DOHH2 (cell line): ENCODE measurements around the gene ERC2.

Source experiments
- H3F3A ChIP-seq: fragments of 200-600 bp; sonication (generic), shearing (Covaris generic); 2 replicates; pipeline ENCODE4 v1.6.0; 2016; ENCODE audit warnings: antibody characterized with exemption, mild to moderate bottlenecking; ENCODE audit not compliant: control insufficient read depth, insufficient read depth
- H3K27ac ChIP-seq: fragments of 200-600 bp; sonication (generic); 2 replicates; pipeline ENCODE4 v1.5.1; 2014; ENCODE audit warnings: low read depth, mild to moderate bottlenecking, low read length, moderate library complexity
- H3K27me3 ChIP-seq: fragments of 200-600 bp; sonication (generic); 2 replicates; pipeline ENCODE4 v1.6.1; 2014; ENCODE audit warnings: mild to moderate bottlenecking, low read length, mixed read lengths; ENCODE audit not compliant: control insufficient read depth
- H3K36me3 ChIP-seq: fragments of 200-600 bp; sonication (generic); 2 replicates; pipeline ENCODE4 v1.6.1; 2014; ENCODE audit warnings: mild to moderate bottlenecking, low read length, moderate library complexity, mixed read lengths; ENCODE audit not compliant: control insufficient read depth
- H3K4me1 ChIP-seq: fragments of 200-600 bp; sonication (generic); 2 replicates; pipeline ENCODE4 v1.6.1; 2014; ENCODE audit warnings: mild to moderate bottlenecking, low read length, mixed read lengths; ENCODE audit not compliant: control insufficient read depth
- H3K4me2 ChIP-seq: fragments of 200-600 bp; sonication (generic); 2 replicates; pipeline ENCODE4 v1.6.0; 2014; ENCODE audit warnings: mild to moderate bottlenecking, low read length, moderate library complexity
- H3K4me3 ChIP-seq: fragments of 200-600 bp; sonication (generic); 2 replicates; pipeline ENCODE4 v1.5.1; 2014; ENCODE audit warnings: mild to moderate bottlenecking, low read length, mixed read lengths
- H3K79me2 ChIP-seq: fragments of 200-600 bp; sonication (generic); 2 replicates; pipeline ENCODE4 v1.6.1; 2014; ENCODE audit warnings: mild to moderate bottlenecking, low read length, mixed read lengths; ENCODE audit not compliant: control insufficient read depth
- H3K9me2 ChIP-seq: fragments of 200-600 bp; sonication (generic); replicated peaks from 2 replicates; pipeline ENCODE4 v1.6.1; 2014; ENCODE audit warnings: mild to moderate bottlenecking, low read length, mixed read lengths; ENCODE audit not compliant: control insufficient read depth
- H3K9me3 ChIP-seq: fragments of 200-600 bp; sonication (generic); 2 replicates; pipeline ENCODE4 v1.6.1; 2014; ENCODE audit warnings: antibody characterized with exemption, low read length, mixed read lengths; ENCODE audit not compliant: control insufficient read depth, insufficient read depth
- H4K20me1 ChIP-seq: fragments of 200-600 bp; sonication (generic); 2 replicates; pipeline ENCODE4 v1.6.0; 2014; ENCODE audit warnings: low read depth, mild to moderate bottlenecking, antibody characterized with exemption, low read length, moderate library complexity; ENCODE audit not compliant: control insufficient read depth, insufficient read depth
- CTCF ChIP-seq: fragments of 200-600 bp; sonication (generic); IDR thresholded peaks from one replicate; pipeline ENCODE4 v1.5.1; 2014; ENCODE audit warnings: antibody characterized with exemption, mild to moderate bottlenecking, low read depth, low read length; ENCODE audit not compliant: poor library complexity, severe bottlenecking
- EZH2phosphoT487 ChIP-seq: fragments of 200-600 bp; sonication (generic); IDR thresholded peaks from 2 replicates; pipeline ENCODE4 v1.6.1; 2017; ENCODE audit warnings: borderline replicate concordance, mild to moderate bottlenecking, antibody characterized with exemption, low read length, moderate library complexity, mixed read lengths

The ERC2 gene

GRCh38 chr3:55797084-55797483 lies 671.2 kb downstream of the ERC2 start:
- H3K36me3 ChIP-seq, result no peaks in the 10 kb centered on the region
- H3K9me3 ChIP-seq, result peaks cover 5% of the 10 kb centered on the region; the same call in 1 of the 2 replicates
- no peaks in the 10 kb centered on the region for H3F3A ChIP-seq
- H3K27ac ChIP-seq, result no peak overlapping the region
- no peaks in the 10 kb centered on the region for H3K27me3 ChIP-seq
- no peak for TF ChIP-seq CTCF
- no peak for TF ChIP-seq EZH2phosphoT487
- no peaks in the 10 kb centered on the region for H3K79me2 ChIP-seq
- no peak overlapping the region for H3K4me2 ChIP-seq
- no peaks in the 10 kb centered on the region for H3K9me2 ChIP-seq
- no peaks in the 10 kb centered on the region for H4K20me1 ChIP-seq
- no peaks in the 10 kb centered on the region for H3K4me1 ChIP-seq
- H3K4me3 ChIP-seq, result no peak overlapping the region

- H4K20me1 ChIP-seq, result no peaks in the 10 kb centered on the region
- no peaks in the 10 kb centered on the region for H3K79me2 ChIP-seq
- H3K4me1 ChIP-seq, result no peaks in the 10 kb centered on the region
Measured at GRCh38 chr3:55796533-55796932, 671.7 kb downstream of the ERC2 start.

GRCh38 chr3:55795746-55796145 lies 672.5 kb downstream of the ERC2 start:
- no peak overlapping the region for H3K4me2 ChIP-seq
- H3K27me3 ChIP-seq, result no peaks in the 10 kb centered on the region
- no peak overlapping the region for H3K27ac ChIP-seq
- H3F3A ChIP-seq, result no peaks in the 10 kb centered on the region
- no peak overlapping the region for H3K4me3 ChIP-seq
- no peaks in the 10 kb centered on the region for H3K36me3 ChIP-seq
- no peaks in the 10 kb centered on the region; the same call in 1 of the 2 replicates for H3K9me2 ChIP-seq
- no peaks in the 10 kb centered on the region for H3K4me1 ChIP-seq
- H3K79me2 ChIP-seq, result no peaks in the 10 kb centered on the region
- H3K9me3 ChIP-seq, result peaks cover 5% of the 10 kb centered on the region; the same call in 1 of the 2 replicates
- TF ChIP-seq CTCF (no peak), EZH2phosphoT487 (no peak)
- no peaks in the 10 kb centered on the region for H4K20me1 ChIP-seq

More at GRCh38 chr3:55796533-55796932, 671.7 kb downstream of the ERC2 start:
- H3K9me2 ChIP-seq, result no peaks in the 10 kb centered on the region
- no peaks in the 10 kb centered on the region for H3F3A ChIP-seq
- peaks cover 5% of the 10 kb centered on the region; the same call in 1 of the 2 replicates for H3K9me3 ChIP-seq
- no peak for TF ChIP-seq EZH2phosphoT487
- no peak for TF ChIP-seq CTCF
- H3K36me3 ChIP-seq, result no peaks in the 10 kb centered on the region
- H3K4me3 ChIP-seq, result no peak overlapping the region
- no peak overlapping the region for H3K27ac ChIP-seq
- no peaks in the 10 kb centered on the region for H3K27me3 ChIP-seq
- H3K4me2 ChIP-seq, result no peak overlapping the region
